ENCODE results near the gene TNRC6B.

Gene TNRC6B

DNA sequence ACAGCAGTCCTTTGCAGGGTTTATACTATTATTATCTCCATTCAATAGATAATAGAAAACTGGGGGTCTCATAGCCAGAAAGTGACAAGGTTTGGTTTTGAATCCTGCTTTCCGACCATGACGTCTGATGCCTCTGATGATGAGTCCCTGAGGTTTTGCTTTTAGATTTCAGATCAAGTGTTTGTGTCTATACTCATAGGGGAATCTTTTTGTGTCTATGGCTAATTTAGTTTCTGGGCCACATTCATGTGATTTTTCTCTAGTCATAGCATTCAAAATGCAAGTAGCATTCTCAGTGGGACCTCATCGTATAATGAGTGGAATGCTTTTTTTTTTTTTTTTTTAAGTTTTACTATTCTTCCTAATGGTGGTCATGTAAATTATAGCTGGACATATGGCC lies 72.9 kb downstream of the TNRC6B start:
- no peak for DNase-seq (ENCODE audit: insufficient read length, low spot score)
- TF ChIP-seq POLR2AphosphoS5 (IDR thresholded peaks at IDR 0.05; ENCODE audit: low read depth, low read length): no peak
- no peak for TF ChIP-seq TAF1 (IDR thresholded peaks at IDR 0.05; ENCODE audit: low read depth, low read length)
- no peak for TF ChIP-seq POU2F2 (IDR thresholded peaks at IDR 0.05; ENCODE audit: low read depth, low read length)
- no peak for TF ChIP-seq SPI1 (IDR thresholded peaks at IDR 0.05; ENCODE audit: low read depth, low read length)
- no peak for TF ChIP-seq PAX5 (IDR thresholded peaks at IDR 0.05; ENCODE audit: insufficient read depth, low read length, severe bottlenecking)
- TF ChIP-seq POLR2A (IDR thresholded peaks at IDR 0.05; ENCODE audit: low read depth, low read length): no peak
- FAIRE-seq: no peak

DNA sequence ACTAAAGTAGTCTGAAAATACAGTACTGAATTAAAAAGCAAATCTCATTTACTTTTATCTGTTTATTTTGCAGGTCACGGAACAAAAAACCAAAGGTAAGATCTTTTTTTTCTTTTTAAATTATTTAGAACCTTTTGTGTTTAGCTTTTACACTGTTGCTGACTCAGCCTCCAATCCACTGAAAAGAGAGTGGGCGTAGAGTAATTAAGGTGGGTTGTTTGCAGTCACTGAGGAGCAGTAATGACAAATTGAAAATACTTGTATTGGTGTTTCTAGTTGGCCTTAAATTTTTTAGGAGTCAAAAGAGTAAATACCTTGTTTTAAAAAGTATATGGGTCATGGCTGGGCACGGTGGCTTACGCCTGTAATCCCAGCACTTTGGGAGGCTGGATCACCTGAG lies 73.4 kb downstream of the TNRC6B start:
- TF ChIP-seq POU2F2 (IDR thresholded peaks at IDR 0.05; ENCODE audit: low read depth, low read length) (no peak), POLR2AphosphoS5 (IDR thresholded peaks at IDR 0.05; ENCODE audit: low read depth, low read length) (no peak), POLR2A (IDR thresholded peaks at IDR 0.05; ENCODE audit: low read depth, low read length) (no peak), TAF1 (IDR thresholded peaks at IDR 0.05; ENCODE audit: low read depth, low read length) (no peak), SPI1 (IDR thresholded peaks at IDR 0.05; ENCODE audit: low read depth, low read length) (no peak), PAX5 (IDR thresholded peaks at IDR 0.05; ENCODE audit: insufficient read depth, low read length, severe bottlenecking) (no peak)
- DNase-seq (ENCODE audit: insufficient read length, low spot score) (no peak), FAIRE-seq (no peak)

DNA sequence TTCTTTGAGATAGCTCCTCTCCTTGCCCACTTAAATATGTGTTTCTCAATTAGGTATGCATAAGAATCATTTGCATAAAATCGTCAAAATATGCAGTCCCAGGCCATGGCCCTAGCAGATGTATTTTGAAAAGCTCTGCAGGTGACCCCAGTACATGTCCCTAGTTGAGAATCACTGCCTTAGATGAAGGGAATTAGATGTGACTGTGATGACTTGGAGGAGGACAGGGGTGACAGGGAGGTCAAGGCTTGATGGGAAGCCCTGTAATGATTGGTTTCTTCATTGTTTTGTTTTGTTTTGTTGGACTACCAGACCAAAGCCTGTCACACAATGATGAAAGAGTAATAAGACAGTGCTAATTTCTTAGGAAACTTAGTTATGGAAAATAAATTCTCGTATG lies 74.4 kb downstream of the TNRC6B start:
- DNase-seq (ENCODE audit: insufficient read length, low spot score): no peak
- no peak for FAIRE-seq
- no peak for TF ChIP-seq PAX5 (IDR thresholded peaks at IDR 0.05; ENCODE audit: insufficient read depth, low read length, severe bottlenecking)
- no peak for TF ChIP-seq TAF1 (IDR thresholded peaks at IDR 0.05; ENCODE audit: low read depth, low read length)
- no peak for TF ChIP-seq POLR2A (IDR thresholded peaks at IDR 0.05; ENCODE audit: low read depth, low read length)
- TF ChIP-seq SPI1 (IDR thresholded peaks at IDR 0.05; ENCODE audit: low read depth, low read length): no peak
- TF ChIP-seq POU2F2 (IDR thresholded peaks at IDR 0.05; ENCODE audit: low read depth, low read length): no peak
- TF ChIP-seq POLR2AphosphoS5 (IDR thresholded peaks at IDR 0.05; ENCODE audit: low read depth, low read length): no peak

DNA sequence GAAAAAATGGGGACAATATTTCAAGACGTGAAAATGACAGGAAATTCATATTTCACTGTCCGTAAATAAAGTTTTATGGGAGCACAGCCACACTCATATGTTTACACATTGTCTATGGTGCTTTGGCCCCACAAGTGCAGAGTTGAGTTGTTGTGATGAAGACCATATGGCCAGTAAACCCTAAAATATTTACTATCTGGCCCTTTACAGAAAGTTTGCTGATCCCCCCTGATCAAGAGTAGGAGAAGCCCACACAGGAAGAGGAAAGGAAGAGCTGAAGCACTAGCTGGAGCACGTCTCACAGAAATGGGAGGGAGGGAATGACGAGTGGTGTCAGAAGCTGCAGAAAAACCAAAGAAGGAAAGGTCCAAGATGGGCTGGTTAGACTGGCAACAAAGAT lies 78.8 kb downstream of the TNRC6B start:
- FAIRE-seq: no peak
- no peak for TF ChIP-seq SPI1 (IDR thresholded peaks at IDR 0.05; ENCODE audit: low read depth, low read length)
- no peak for TF ChIP-seq PAX5 (IDR thresholded peaks at IDR 0.05; ENCODE audit: insufficient read depth, low read length, severe bottlenecking)
- no peak for TF ChIP-seq POU2F2 (IDR thresholded peaks at IDR 0.05; ENCODE audit: low read depth, low read length)
- TF ChIP-seq POLR2AphosphoS5 (IDR thresholded peaks at IDR 0.05; ENCODE audit: low read depth, low read length): no peak
- no peak for TF ChIP-seq POLR2A (IDR thresholded peaks at IDR 0.05; ENCODE audit: low read depth, low read length)
- TF ChIP-seq TAF1 (IDR thresholded peaks at IDR 0.05; ENCODE audit: low read depth, low read length): no peak
- no peak for DNase-seq (ENCODE audit: insufficient read length, low spot score)

DNA sequence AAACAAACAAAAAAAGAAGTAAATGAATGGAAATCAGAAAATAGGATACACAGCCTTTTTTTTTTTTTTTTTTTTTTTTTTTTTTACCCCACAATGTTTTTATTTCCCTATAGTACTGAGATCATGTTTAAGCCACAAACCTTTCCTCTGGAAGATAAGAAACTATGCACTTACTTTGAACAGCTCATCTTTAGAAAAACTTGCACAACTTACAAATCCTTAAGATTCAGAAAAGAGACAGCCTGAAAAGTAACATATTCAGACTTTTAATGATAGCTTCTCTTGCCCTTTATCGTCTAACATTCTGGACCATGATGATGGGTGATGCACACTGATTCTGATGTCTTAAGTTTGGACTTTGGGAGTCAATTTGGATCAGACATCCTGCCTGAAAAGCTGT lies 80.3 kb downstream of the TNRC6B start:
- FAIRE-seq (no peak), DNase-seq (ENCODE audit: insufficient read length, low spot score) (no peak)
- TF ChIP-seq POLR2A (IDR thresholded peaks at IDR 0.05; ENCODE audit: low read depth, low read length): no peak
- no peak for TF ChIP-seq SPI1 (IDR thresholded peaks at IDR 0.05; ENCODE audit: low read depth, low read length)
- TF ChIP-seq POU2F2 (IDR thresholded peaks at IDR 0.05; ENCODE audit: low read depth, low read length): no peak
- TF ChIP-seq PAX5 (IDR thresholded peaks at IDR 0.05; ENCODE audit: insufficient read depth, low read length, severe bottlenecking): no peak
- TF ChIP-seq TAF1 (IDR thresholded peaks at IDR 0.05; ENCODE audit: low read depth, low read length): no peak
- TF ChIP-seq POLR2AphosphoS5 (IDR thresholded peaks at IDR 0.05; ENCODE audit: low read depth, low read length): no peak

DNA sequence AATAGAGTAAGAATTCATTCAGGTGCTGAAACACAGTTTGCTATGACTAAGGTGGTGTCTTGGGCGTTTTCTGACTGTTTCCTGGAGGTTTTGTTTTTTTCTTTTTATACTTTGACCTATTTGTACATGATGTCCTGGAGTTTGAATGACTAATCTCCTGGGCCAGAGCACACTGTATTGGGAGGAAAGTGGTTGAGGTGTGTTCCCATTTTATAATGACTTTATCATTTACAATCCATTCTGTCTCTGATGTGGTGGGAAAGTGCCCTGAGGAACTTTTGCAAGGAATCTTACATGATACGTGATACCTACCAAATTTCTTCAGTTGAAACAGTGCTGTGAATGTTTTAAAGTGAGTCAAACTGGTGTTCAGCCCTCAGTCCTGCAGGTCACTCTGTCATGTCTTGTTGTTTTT lies 80.8 kb downstream of the TNRC6B start:
- DNase-seq (ENCODE audit: insufficient read length, low spot score) (no peak), FAIRE-seq (no peak)
- no peak for TF ChIP-seq POU2F2 (IDR thresholded peaks at IDR 0.05; ENCODE audit: low read depth, low read length)
- no peak for TF ChIP-seq TAF1 (IDR thresholded peaks at IDR 0.05; ENCODE audit: low read depth, low read length)
- TF ChIP-seq POLR2AphosphoS5 (IDR thresholded peaks at IDR 0.05; ENCODE audit: low read depth, low read length): no peak
- TF ChIP-seq SPI1 (IDR thresholded peaks at IDR 0.05; ENCODE audit: low read depth, low read length): no peak

DNA sequence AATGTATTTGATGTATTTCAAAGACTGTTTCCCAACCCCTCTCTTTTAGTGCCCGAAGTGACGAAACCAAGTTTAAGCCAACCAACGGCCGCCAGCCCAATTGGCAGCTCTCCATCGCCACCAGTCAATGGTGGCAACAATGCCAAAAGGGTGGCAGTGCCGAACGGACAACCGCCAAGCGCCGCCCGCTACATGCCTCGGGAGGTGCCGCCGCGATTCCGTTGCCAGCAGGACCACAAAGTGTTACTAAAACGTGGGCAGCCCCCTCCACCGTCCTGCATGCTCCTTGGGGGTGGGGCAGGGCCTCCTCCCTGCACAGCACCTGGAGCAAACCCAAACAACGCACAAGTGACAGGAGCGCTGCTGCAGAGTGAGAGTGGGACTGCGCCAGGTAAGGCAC lies 84.1 kb downstream of the TNRC6B start:
- DNase-seq (ENCODE audit: insufficient read length, low spot score) (no peak), FAIRE-seq (no peak)
- TF ChIP-seq POLR2A (IDR thresholded peaks at IDR 0.05; ENCODE audit: low read depth, low read length) (no peak), SPI1 (IDR thresholded peaks at IDR 0.05; ENCODE audit: low read depth, low read length) (no peak), PAX5 (IDR thresholded peaks at IDR 0.05; ENCODE audit: insufficient read depth, low read length, severe bottlenecking) (no peak), POU2F2 (IDR thresholded peaks at IDR 0.05; ENCODE audit: low read depth, low read length) (no peak), POLR2AphosphoS5 (IDR thresholded peaks at IDR 0.05; ENCODE audit: low read depth, low read length) (no peak), TAF1 (IDR thresholded peaks at IDR 0.05; ENCODE audit: low read depth, low read length) (no peak)

DNA sequence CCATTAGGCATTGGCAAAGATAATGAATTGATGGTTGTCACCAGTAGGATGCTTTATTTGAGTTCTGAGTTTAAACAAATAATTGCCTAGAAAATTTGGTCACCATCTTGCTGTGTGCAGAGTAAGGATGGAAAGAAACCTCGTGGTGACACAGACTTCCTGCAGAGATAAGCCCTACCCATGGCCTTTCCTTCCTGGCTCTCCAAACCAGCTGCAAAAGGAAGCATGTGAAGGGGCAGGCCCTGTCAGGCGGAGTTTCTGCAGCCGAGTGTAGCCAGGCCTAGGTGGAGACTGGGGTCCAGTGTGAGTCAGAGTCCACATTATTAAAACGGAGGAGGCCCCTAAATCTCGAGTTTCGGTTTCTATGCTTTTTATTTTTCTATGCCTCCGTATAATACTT lies 85.5 kb downstream of the TNRC6B start:
- FAIRE-seq: no peak
- TF ChIP-seq POLR2A (IDR thresholded peaks at IDR 0.05; ENCODE audit: low read depth, low read length): no peak
- no peak for TF ChIP-seq SPI1 (IDR thresholded peaks at IDR 0.05; ENCODE audit: low read depth, low read length)
- TF ChIP-seq POLR2AphosphoS5 (IDR thresholded peaks at IDR 0.05; ENCODE audit: low read depth, low read length): no peak
- no peak for TF ChIP-seq POU2F2 (IDR thresholded peaks at IDR 0.05; ENCODE audit: low read depth, low read length)
- no peak for TF ChIP-seq PAX5 (IDR thresholded peaks at IDR 0.05; ENCODE audit: insufficient read depth, low read length, severe bottlenecking)
- no peak for TF ChIP-seq TAF1 (IDR thresholded peaks at IDR 0.05; ENCODE audit: low read depth, low read length)
- peak; percentile 17 for DNase-seq (ENCODE audit: insufficient read length, low spot score)

DNA sequence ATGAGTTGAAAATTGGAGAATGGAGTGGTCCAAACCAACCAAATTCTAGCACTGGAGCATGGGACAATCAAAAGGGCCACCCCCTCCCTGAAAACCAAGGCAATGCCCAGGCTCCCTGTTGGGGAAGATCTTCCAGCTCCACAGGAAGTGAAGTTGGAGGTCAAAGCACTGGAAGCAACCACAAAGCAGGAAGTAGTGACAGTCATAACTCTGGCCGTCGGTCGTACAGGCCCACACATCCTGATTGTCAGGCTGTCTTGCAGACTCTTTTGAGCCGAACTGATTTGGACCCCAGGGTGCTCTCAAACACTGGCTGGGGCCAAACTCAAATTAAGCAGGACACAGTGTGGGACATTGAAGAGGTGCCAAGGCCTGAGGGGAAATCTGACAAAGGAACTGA lies 88.1 kb downstream of the TNRC6B start:
- DNase-seq (ENCODE audit: insufficient read length, low spot score) (no peak), FAIRE-seq (no peak)
- no peak for TF ChIP-seq TAF1 (IDR thresholded peaks at IDR 0.05; ENCODE audit: low read depth, low read length)
- no peak for TF ChIP-seq POLR2AphosphoS5 (IDR thresholded peaks at IDR 0.05; ENCODE audit: low read depth, low read length)
- TF ChIP-seq PAX5 (IDR thresholded peaks at IDR 0.05; ENCODE audit: insufficient read depth, low read length, severe bottlenecking): no peak
- no peak for TF ChIP-seq SPI1 (IDR thresholded peaks at IDR 0.05; ENCODE audit: low read depth, low read length)
- TF ChIP-seq POU2F2 (IDR thresholded peaks at IDR 0.05; ENCODE audit: low read depth, low read length): no peak
- TF ChIP-seq POLR2A (IDR thresholded peaks at IDR 0.05; ENCODE audit: low read depth, low read length): no peak

DNA sequence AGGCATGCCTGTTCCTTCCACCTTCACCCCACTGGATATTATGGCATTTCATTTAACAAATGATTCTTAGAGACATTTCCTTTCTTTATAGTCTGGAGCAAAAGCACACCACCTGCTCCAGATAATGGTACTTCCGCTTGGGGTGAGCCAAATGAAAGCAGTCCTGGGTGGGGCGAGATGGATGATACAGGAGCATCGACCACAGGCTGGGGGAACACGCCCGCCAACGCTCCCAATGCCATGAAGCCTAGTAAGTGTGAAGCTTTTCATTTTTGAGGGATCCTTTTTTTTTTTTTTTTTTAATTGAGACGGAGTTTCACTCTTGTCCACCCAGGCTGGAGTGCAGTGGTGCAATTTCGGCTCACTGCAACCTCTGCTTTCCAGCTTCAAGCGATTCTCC lies 92.3 kb downstream of the TNRC6B start:
- FAIRE-seq (no peak), DNase-seq (ENCODE audit: insufficient read length, low spot score) (no peak)
- TF ChIP-seq POU2F2 (IDR thresholded peaks at IDR 0.05; ENCODE audit: low read depth, low read length) (no peak), POLR2A (IDR thresholded peaks at IDR 0.05; ENCODE audit: low read depth, low read length) (no peak), PAX5 (IDR thresholded peaks at IDR 0.05; ENCODE audit: insufficient read depth, low read length, severe bottlenecking) (no peak), POLR2AphosphoS5 (IDR thresholded peaks at IDR 0.05; ENCODE audit: low read depth, low read length) (no peak), TAF1 (IDR thresholded peaks at IDR 0.05; ENCODE audit: low read depth, low read length) (no peak)
